ENCODE measurements around the gene PARG. TPM values are rescaled to one million over a fixed set of nuclear protein-coding genes. Genes with fewer than 3 reads are reported as not detected.

PARG gene
- 9.1 and 11.8 TPM in 2 replicates for polyA plus RNA-seq

GRCh38 chr10:49941447-49942338 is at the start of gene PARG, which contains the start of gene TIMM23B:
PARG (minus strand) TSS chr10:49942027; CDS start chr10:49941725, 302 bp downstream.
TIMM23B (plus strand) TSS chr10:49942053; CDS start chr10:49942195, 142 bp downstream.

GRCh38 chr10:49988376-49988775 is 46.5 kb upstream of the PARG start, which contains the start of gene AGAP6:
AGAP6 (plus strand) TSS chr10:49988406; CDS start chr10:49988716, 310 bp downstream.

Other genes starting within 250 kb of the PARG start
- 12.7 and 15.0 TPM in 2 replicates for gene OGDHL, start 179.7 kb downstream of the PARG start, polyA plus RNA-seq
- gene TIMM23B, start within 50 bp of the PARG start, polyA plus RNA-seq = 4.6 and 18.2 TPM in 2 replicates
- 2.5 and 4.2 TPM in 2 replicates for gene AGAP6, start 46.4 kb upstream of the PARG start, polyA plus RNA-seq
- 425 and 470 TPM in 2 replicates for gene WASHC2A, start 125.9 kb upstream of the PARG start, polyA plus RNA-seq